ENCODE data around the gene ASXL2.

The ASXL2 gene

GRCh38 chr2:25757906-25758305, 120.4 kb downstream of the ASXL2 start:
- H3K4me3 ChIP-seq (ENCODE audit: control insufficient read depth, low read depth, low read length): no peak overlapping the region
- DNase-seq (ENCODE audit: low read depth): no peak
- no peak for TF ChIP-seq CTCF (conservative IDR thresholded peaks at IDR 0.05; ENCODE audit: control insufficient read depth, insufficient read depth, low read depth, low read length)

GRCh38 chr2:25756536-25756935, 121.8 kb downstream of the ASXL2 start:
- no peak for TF ChIP-seq CTCF (conservative IDR thresholded peaks at IDR 0.05; ENCODE audit: control insufficient read depth, insufficient read depth, low read depth, low read length)
- no peak overlapping the region for H3K4me3 ChIP-seq (ENCODE audit: control insufficient read depth, low read depth, low read length)
- no peak for DNase-seq (ENCODE audit: low read depth)

GRCh38 chr2:25749676-25750075, 128.6 kb downstream of the ASXL2 start:
- no peak overlapping the region for H3K4me3 ChIP-seq (ENCODE audit: control insufficient read depth, low read depth, low read length)
- DNase-seq (ENCODE audit: low read depth): no peak
- no peak for TF ChIP-seq CTCF (conservative IDR thresholded peaks at IDR 0.05; ENCODE audit: control insufficient read depth, insufficient read depth, low read depth, low read length)

GRCh38 chr2:25744055-25744454, 134.2 kb downstream of the ASXL2 start:
- no peak for TF ChIP-seq CTCF (conservative IDR thresholded peaks at IDR 0.05; ENCODE audit: control insufficient read depth, insufficient read depth, low read depth, low read length)
- no peak overlapping the region for H3K4me3 ChIP-seq (ENCODE audit: control insufficient read depth, low read depth, low read length)
- DNase-seq (ENCODE audit: low read depth): no peak

- no peak overlapping the region for H3K4me3 ChIP-seq (ENCODE audit: control insufficient read depth, low read depth, low read length)
- DNase-seq (ENCODE audit: low read depth): no peak
- no peak for TF ChIP-seq CTCF (conservative IDR thresholded peaks at IDR 0.05; ENCODE audit: control insufficient read depth, insufficient read depth, low read depth, low read length)
Observed at GRCh38 chr2:25743132-25743830, 135.0 kb downstream of the ASXL2 start.

GRCh38 chr2:25742501-25742900, 135.8 kb downstream of the ASXL2 start:
- no peak for DNase-seq (ENCODE audit: low read depth)
- TF ChIP-seq CTCF (conservative IDR thresholded peaks at IDR 0.05; ENCODE audit: control insufficient read depth, insufficient read depth, low read depth, low read length): no peak
- no peak overlapping the region for H3K4me3 ChIP-seq (ENCODE audit: control insufficient read depth, low read depth, low read length)
